DMS114 treated with DMSO at 0.1 percent for 48 hours (cell line): ENCODE data around the gene EMILIN3.

Source experiments
- DNase-seq: peaks from one replicate; lab custom pipeline; 2025; ENCODE audit not compliant: unreplicated experiment; lab: John Stamatoyannopoulos, UW

The EMILIN3 gene

GRCh38 chr20:41392871-41393704 is 26.5 kb upstream of the EMILIN3 start:
- DNase-seq = no peak

- DNase-seq = no peak
These were observed 25.7 kb upstream of the EMILIN3 start for GRCh38 chr20:41392295-41392694.

DNA sequence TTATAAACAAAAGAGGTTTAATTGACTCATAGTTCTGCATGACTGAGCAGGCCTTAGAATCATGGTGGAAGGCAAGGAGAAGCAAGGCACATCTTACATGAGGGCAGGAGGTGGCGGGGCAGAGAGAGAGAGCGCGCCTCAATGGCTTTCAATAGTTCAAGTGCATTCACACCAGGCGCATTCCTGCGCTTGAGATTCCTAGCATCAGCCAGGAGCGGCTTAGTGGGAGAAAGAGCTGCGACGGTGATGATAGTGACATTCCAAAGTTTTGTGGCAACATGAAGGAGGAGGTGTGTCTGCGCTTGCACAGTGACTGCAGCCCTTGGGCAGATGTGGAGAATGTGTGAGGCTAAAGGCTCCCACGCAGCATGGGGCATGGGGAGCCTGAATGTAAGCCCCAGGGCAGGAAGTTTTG is 25.0 kb upstream of the EMILIN3 start:
- no peak for DNase-seq

DNA sequence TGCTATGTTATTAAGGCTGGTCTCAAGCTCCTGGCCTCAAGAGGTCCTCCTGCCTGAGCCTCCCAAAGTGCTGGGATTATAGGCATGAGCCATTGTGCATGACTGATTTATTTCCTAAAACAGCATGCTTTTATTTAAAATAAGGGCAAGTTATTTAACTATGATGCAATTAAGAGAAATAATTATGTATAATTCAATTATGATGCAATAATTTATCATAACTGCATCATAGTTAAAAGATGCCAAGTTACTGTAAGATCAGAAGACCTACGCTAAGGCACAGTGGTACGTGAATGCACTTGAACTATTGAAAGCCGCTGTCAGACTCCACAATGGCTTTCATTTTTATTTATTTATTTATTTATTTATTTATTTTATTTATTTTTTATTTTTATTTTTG is 24.3 kb upstream of the EMILIN3 start:
- DNase-seq = no peak

DNA sequence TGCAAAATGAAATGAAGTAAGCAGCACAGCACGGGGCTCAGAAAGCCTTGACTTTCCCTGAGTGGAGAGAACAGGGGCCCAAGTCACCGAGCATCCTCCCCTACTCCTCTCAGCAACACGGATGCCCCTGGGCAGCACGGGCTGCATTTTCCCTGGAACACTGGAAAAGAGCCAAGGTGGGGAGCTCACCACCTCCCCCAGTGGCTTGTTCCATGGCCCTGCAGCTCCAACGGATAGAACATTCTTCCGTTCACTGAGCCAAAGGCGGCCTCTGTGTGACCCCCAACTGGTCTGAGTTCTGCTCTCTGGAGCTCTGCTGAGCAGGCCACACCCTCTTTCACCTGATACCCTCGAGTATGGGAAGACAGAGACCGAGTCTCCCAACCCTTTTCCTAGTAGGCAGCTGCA is 20.8 kb upstream of the EMILIN3 start:
- no peak for DNase-seq

- DNase-seq = no peak
These were observed 20.1 kb upstream of the EMILIN3 start for GRCh38 chr20:41386502-41387427.

GRCh38 chr20:41382791-41383305 is 16.2 kb upstream of the EMILIN3 start:
- DNase-seq = no peak

GRCh38 chr20:41380551-41381193 is 14.1 kb upstream of the EMILIN3 start:
- DNase-seq = no peak

- DNase-seq = no peak
These were observed 12.9 kb upstream of the EMILIN3 start for GRCh38 chr20:41379551-41379950.

DNA sequence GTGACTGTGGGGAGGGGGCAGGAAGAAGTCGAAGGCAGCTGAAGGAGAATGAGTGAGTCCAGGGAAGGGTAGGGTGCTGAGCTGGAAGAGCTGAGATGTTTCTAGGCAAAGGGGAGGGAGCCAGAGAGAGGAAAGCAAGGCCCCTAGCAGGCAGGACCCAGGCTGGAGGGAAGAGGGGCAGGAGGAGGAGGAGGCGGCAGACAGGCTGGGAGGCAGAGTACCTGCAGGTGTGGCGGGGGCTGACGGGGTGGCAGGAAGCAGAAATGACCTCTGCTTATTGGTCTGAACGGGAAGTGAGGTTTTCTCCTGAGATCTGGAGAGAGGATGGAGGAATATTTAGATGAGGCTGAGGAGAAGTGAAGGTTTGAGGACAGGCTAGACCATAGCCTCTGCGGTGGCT is 10.7 kb upstream of the EMILIN3 start:
- DNase-seq = no peak

DNA sequence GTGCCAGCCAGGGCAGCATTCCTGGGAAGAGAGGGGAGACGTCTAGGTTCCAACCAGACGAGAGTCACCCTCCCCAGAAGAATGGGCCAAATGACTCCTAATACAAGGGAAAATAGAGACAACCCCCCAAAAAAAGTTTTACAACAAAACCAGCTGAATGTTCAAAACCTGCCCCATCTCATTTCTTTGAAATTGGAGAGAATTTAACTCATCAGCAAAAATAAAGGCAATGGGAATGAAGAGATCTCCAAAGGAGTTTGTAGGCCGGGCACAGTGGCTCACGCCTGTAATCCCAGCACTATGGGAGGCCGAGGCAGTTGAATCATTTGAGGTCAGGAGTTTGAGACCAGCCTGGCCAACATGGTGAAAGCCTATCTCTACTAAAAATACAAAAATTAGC is 9.7 kb upstream of the EMILIN3 start:
- DNase-seq = no peak

DNA sequence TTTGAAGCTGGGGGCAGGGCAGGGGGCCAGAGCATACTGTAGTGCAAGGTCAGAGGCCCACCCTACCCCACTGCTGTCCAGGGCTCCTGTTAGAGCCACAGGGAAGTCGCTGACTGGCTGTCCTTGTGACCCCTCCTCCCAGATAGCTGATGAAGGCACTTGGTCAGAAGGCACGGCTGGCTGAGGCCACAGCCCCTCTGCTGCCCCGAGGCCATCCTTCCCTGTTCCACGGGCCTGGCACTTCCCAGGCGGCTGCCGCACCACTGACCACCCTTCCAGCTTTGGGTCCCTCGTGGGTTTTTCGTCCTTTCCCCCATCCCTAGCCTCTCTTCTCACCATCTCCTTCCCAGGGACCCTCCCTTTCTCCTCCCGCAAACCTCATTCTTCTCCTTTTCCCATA is 9.2 kb upstream of the EMILIN3 start:
- DNase-seq = no peak

DNA sequence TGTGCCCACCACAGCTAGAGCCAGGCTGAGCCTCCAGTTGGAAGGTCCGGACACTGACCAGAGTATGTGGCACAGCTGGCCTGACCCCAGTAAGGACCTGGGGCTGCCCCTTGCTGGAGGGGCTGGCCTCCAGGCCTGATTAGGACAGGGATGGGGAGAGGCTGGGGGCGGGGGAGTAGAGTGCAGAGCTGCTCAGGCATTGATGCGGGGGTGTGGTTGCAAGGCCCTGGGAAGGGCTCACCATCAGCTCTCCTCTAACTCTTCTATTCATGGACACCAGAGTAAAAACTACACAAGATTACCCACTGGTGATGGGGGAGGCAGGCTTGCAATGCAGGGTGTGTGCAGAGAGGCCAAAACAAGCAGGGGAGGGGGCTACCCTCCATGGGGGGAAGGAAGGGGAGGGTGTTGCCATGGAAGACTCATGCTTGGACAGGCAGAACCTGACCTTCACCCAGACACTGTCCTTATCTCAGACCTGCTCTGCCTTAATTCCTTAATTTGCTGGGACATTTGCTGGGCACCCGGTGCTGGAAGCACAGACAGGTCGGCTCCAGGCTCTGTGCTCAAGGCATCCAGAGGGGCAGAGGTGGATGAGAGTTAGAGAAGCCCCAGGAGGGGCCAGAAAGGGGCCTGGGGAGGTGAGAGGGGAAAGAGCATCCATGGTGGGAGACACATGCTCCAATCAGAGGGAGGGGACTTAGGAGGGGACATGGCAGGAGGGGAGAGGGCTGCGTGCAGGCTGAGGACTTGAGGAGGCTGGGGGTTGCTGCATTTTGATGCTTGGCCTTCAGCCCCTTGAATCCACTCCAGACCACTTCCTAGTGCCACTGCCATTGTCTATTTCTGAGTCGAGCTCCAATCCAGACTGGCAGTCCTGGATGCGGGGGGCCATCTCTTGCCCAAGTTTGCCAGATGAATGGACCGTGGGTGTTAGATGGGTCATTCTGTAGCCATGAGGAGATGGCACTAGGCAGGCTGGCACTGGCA is 7.6 kb upstream of the EMILIN3 start:
- DNase-seq = no peak

GRCh38 chr20:41373251-41373783 is 6.7 kb upstream of the EMILIN3 start:
- no peak for DNase-seq

DNA sequence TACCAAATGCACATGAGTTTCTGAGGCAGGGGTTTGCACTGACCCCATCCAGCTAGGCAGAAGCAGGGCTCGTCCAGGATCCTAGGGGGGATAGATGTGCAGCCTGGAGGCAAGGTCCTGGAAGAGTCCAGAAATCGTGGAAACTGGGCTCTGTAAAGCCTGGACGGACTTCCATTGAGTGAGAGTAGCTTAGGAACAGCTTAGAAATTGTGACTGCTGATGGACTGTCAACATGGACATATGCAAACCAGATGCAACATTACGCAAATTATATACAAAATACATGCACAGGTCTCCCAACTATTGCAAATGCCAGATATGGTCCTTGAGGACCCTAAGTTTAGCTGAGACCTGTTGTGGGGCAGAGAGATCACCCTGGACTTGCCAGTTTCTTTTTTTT is 4.8 kb upstream of the EMILIN3 start:
- DNase-seq = no peak

DNA sequence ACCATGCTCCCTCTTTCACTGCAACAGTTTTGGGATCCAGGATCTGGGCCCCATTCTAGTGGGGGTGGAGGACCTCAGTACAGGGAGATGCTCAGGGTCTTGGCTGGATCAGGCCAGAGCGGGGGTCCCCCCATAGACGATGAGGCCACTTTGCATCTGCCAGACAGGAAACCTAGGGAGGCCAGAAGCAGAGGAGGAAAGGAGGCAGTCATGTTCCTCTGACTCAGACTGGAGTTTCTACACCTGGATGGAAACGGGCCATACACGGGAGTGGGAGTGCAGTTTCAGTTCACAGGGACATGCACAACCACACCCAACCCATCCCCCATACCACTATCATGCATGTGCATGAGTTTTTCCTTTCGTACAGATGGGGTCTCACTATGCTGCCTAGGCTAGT is 3.6 kb upstream of the EMILIN3 start:
- no peak for DNase-seq

DNA sequence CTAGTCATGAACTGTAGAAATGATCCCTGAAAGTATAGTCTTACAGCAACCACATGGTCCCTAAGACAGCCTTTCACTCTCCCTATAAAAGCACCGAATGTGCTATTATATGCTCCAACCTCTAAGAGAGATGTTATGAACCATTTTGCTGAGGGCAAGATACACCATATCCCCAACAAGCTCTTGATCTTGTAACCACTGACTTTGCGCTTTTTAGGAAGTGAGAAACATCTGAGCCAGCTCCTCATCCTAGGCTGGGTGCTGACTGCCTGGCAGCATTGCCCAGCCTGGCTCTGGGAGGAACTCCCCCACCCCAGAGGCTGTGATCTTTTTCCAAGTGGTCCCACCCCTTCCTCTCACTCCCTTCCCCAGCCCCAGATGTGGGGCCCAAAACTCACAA is 3.1 kb upstream of the EMILIN3 start:
- no peak for DNase-seq

GRCh38 chr20:41367956-41368355 is 1.3 kb upstream of the EMILIN3 start:
- no peak for DNase-seq

DNA sequence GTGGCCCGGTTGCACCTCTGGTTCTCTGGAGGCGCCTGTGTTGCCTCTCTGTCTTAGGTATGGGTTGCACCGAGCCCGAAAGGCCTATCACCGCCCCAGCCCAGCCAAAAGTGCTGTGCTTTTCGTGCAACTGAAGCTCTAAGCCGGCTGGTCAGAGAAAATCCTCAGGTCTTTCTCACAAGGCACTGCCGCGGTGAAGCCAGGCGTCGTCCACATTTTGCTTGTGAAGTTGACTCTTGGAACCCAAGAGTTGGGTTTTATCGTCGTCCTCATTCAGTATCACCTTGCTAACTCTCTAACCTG is 726 bp upstream of the EMILIN3 start:
- no peak for DNase-seq
